K562 (cell line): ENCODE measurements around the gene MPPED1. TPM values are rescaled to one million over a fixed set of nuclear protein-coding genes. Genes with fewer than 3 reads are reported as not detected.

Source experiments
- ATAC-seq: fragments of 200-7000 bp; cut with Tn5 transposase; 3 replicates; pipeline ENCODE4 v1.9.1; 2020; ENCODE audit warnings: moderate library complexity
- BruUV-seq: library from RNA; stranded (reverse); fragments of 400-500 nt; replicated peaks from 2 replicates; lab custom pipeline; 2021; lab: Mats Ljungman, UMichigan
- CTCF ChIA-PET: fragments of 300-600 bp; formaldehyde crosslinking; extraction: SDS; loops from one replicate; lab custom pipeline; 2021; ENCODE audit warnings: low intra/inter-chr PET ratio; lab: Yijun Ruan, JAX
- POLR2A ChIA-PET: fragments of 300-600, 350-650 bp; sonication (Branson Sonifier 250); formaldehyde crosslinking; extraction: SDS; loops from one replicate; lab custom pipeline; 2021; ENCODE audit warnings: antibody characterized with exemption, inconsistent platforms; lab: Yijun Ruan, JAX
- DNase-seq, 4 experiments: peaks; one replicate each; pipeline versions ENCODE4 v3.0.0 to v3.0.0-alpha.2; 2011 to 2018; ENCODE audit warnings: low spot score in 3 of 4, mixed read lengths in 3 of 4; ENCODE audit errors: extremely low read depth in 1 of 4
- FAIRE-seq: peaks from 2 replicates; lab custom pipeline; 2011; peaks lifted over from hg19 to GRCh38; lab: Jason Lieb, UNC
- H2AFZ ChIP-seq: 2 replicates; pipeline ENCODE4 v1.6.0; 2011; ENCODE audit warnings: low read depth, low read length, control low read depth, inconsistent platforms
- H3K27ac ChIP-seq: fragments of 200-600 bp; 3 replicates; pipeline ENCODE4 v1.8.0; 2011; ENCODE audit warnings: low read depth, mild to moderate bottlenecking, control low read depth, inconsistent platforms, low read length, moderate library complexity, mixed read lengths; ENCODE audit errors: extremely low read depth
- H3K27me3 ChIP-seq, 2 experiments: fragments of 300-600 bp in 1 of 2; 2 replicates in 1 of 2; 3 replicates in 1 of 2; pipeline versions ENCODE4 v1.6.0 to v1.8.0; 2011; ENCODE audit warnings: inconsistent platforms in 2 of 2, low read length in 2 of 2, mild to moderate bottlenecking in 1 of 2, mixed read lengths in 1 of 2, moderate library complexity in 1 of 2; ENCODE audit not compliant: control insufficient read depth in 2 of 2, insufficient read depth in 2 of 2
- H3K36me3 ChIP-seq: fragments of 300-600 bp; 3 replicates; pipeline ENCODE4 v1.8.0; 2011; ENCODE audit warnings: mild to moderate bottlenecking, low read length, inconsistent platforms; ENCODE audit not compliant: control insufficient read depth, insufficient read depth
- H3K4me1 ChIP-seq, 2 experiments: fragments of 200-600 bp in 1 of 2; replicated peaks in 1 of 2; 2 replicates in 1 of 2; 3 replicates in 1 of 2; pipeline versions ENCODE4 v1.5.1 to v1.8.0; 2011; ENCODE audit warnings: inconsistent platforms in 2 of 2, low read length in 2 of 2, mild to moderate bottlenecking in 1 of 2, mixed read lengths in 1 of 2, moderate library complexity in 1 of 2; ENCODE audit not compliant: control insufficient read depth in 2 of 2, insufficient read depth in 2 of 2
- H3K4me2 ChIP-seq: 2 replicates; pipeline ENCODE4 v1.6.1; 2011; ENCODE audit warnings: low read length, control low read depth, inconsistent platforms, mixed read lengths; ENCODE audit not compliant: insufficient read depth
- H3K4me3 ChIP-seq: fragments of 200-600 bp; sonication (generic), shearing (Covaris generic); 2 replicates; pipeline ENCODE4 v1.5.1; 2016; ENCODE audit warnings: control low read depth, inconsistent platforms
- H3K79me2 ChIP-seq: fragments of 200-600 bp; 3 replicates; pipeline ENCODE4 v1.8.0; 2011; ENCODE audit warnings: low read length, inconsistent platforms; ENCODE audit not compliant: control insufficient read depth, insufficient read depth
- H3K9ac ChIP-seq, 2 experiments: 2 replicates each; pipeline versions ENCODE4 v1.6.0 to v1.6.1; 2011; ENCODE audit warnings: low read depth in 2 of 2, low read length in 2 of 2, control low read depth in 1 of 2, inconsistent platforms in 1 of 2, mild to moderate bottlenecking in 1 of 2, mixed read lengths in 1 of 2; ENCODE audit not compliant: insufficient read depth in 1 of 2
- H3K9me1 ChIP-seq: one replicate; pipeline ENCODE4 v1.6.0; 2011; ENCODE audit warnings: inconsistent platforms, mild to moderate bottlenecking, low read length, moderate library complexity; ENCODE audit not compliant: control insufficient read depth, insufficient read depth
- H3K9me3 ChIP-seq: replicated peaks from 2 replicates; pipeline ENCODE4 v1.5.1; 2011; ENCODE audit warnings: low read depth, low read length, inconsistent platforms; ENCODE audit not compliant: control insufficient read depth, insufficient read depth
- H4K20me1 ChIP-seq: replicated peaks from 2 replicates; pipeline ENCODE4 v1.6.1; 2011; ENCODE audit warnings: low read length, inconsistent platforms, mixed read lengths; ENCODE audit not compliant: control insufficient read depth, insufficient read depth
- BDP1 ChIP-seq: IDR thresholded peaks from 3 replicates; pipeline ENCODE4 v1.6.1; 2011; ENCODE audit not compliant: insufficient read length, insufficient read depth
- ETV6 ChIP-seq, 3 experiments: fragments of 150-350 bp in 1 of 3; sonication (generic) in 1 of 3; formaldehyde crosslinking in 1 of 3; IDR thresholded peaks; 2 replicates each; pipeline versions ENCODE4 v1.6.1 to v1.8.0; 2014 to 2022; ENCODE audit warnings: borderline replicate concordance in 2 of 3, low read depth in 2 of 3, antibody characterized with exemption in 1 of 3, low read length in 1 of 3, mild to moderate bottlenecking in 1 of 3, missing genetic modification reagents in 1 of 3
- FOXA3 ChIP-seq, 2 experiments: fragments of 450-650 bp in 1 of 2; sonication (generic) in 1 of 2; formaldehyde crosslinking; IDR thresholded peaks in 1 of 2; conservative IDR thresholded peaks in 1 of 2; 2 replicates each; pipeline versions ENCODE4 v1.4.0 to v1.8.0; 2020 to 2022; ENCODE audit warnings: mild to moderate bottlenecking in 2 of 2, missing genetic modification reagents in 1 of 2
- MYC ChIP-seq, 2 experiments: fragments of 250-450 bp in 1 of 2; sonication (Bioruptor Pico) in 1 of 2; IDR thresholded peaks; 2 replicates each; pipeline versions ENCODE4 v1.5.1 to v1.6.1; 2012 to 2021; ENCODE audit warnings: low read depth in 2 of 2, borderline replicate concordance in 1 of 2, improper control_type of control experiment in 1 of 2, low read length in 1 of 2, mild to moderate bottlenecking in 1 of 2, moderate library complexity in 1 of 2
- PRPF4 ChIP-seq: fragments of 200-400 bp; formaldehyde crosslinking; IDR thresholded peaks from one replicate; pipeline ENCODE4 v1.6.1; 2017; ENCODE audit warnings: low read length, low read depth, mild to moderate bottlenecking; ENCODE audit not compliant: insufficient read depth, poor library complexity, severe bottlenecking
- TRIM24 ChIP-seq, 2 experiments: fragments of 450-650 bp; IDR thresholded peaks; 2 replicates each; pipeline ENCODE4 v1.6.1; 2016
- ZNF263 ChIP-seq: sonication (generic); formaldehyde crosslinking; IDR thresholded peaks from 2 replicates; pipeline ENCODE4 v1.8.0; 2022; ENCODE audit warnings: mild to moderate bottlenecking, missing genetic modification reagents, borderline replicate concordance
- ZNF408 ChIP-seq: fragments of 250-450 bp; sonication (Bioruptor Pico); IDR thresholded peaks from 2 replicates; pipeline ENCODE4 v1.4.0; 2020; ENCODE audit warnings: low read depth, mild to moderate bottlenecking, moderate library complexity
- ZNF77 ChIP-seq: fragments of 250-450 bp; sonication (Bioruptor Pico); IDR thresholded peaks from 2 replicates; pipeline ENCODE4 v1.5.0; 2020
- WGBS: fragments of 100-300 bp; shearing (Covaris generic); methylation state at CpG from one replicate; pipeline ENCODE4 v1.1.6; 2016; ENCODE audit warnings: low coverage, mixed read lengths; ENCODE audit not compliant: insufficient coverage; ENCODE audit errors: missing lambda C conversion rate; 5-methylcytosine and 5-hydroxymethylcytosine counted together
- in situ Hi-C: fragments of 300-500 bp; cut with MboI; formaldehyde crosslinking; loops from 4 replicates; pipeline ENCODE4 v1.15.0; 2018; ENCODE audit warnings: inconsistent platforms, mixed read lengths
- intact Hi-C: fragments of 100-400 bp; cut with micrococcal nuclease; formaldehyde crosslinking; loops from 2 replicates; pipeline ENCODE4 v1.14.2; 2022
- polyA plus RNA-seq, 8 experiments: library from polyadenylated mRNA; depleted of rRNA in 4 of 8; stranded (reverse) in 5 of 8; unstranded in 3 of 8; fragments of >200 nt; fragmentation: Nextera tagmentation in 2 of 8; fragmentation: Illumina TruSeq in 1 of 8; extraction: Ambion mirVana in 2 of 8; extraction: Trizol in 1 of 8; gene quantifications; 2 replicates each; pipeline versions ENCODE4 v1.2.1 to v1.2.3, GENCODE V29; 2011 to 2014; ENCODE audit warnings: inconsistent platforms in 1 of 8, missing spikeins in 1 of 8
- total RNA-seq, 7 experiments: library from RNA; depleted of rRNA in 6 of 7; stranded (reverse); fragments of >200 nt in 6 of 7; fragmentation: Illumina TruSeq in 2 of 7; extraction: Trizol in 2 of 7; gene quantifications; 2 replicates each; pipeline versions ENCODE4 v1.2.1 to v1.2.3, GENCODE V29; 2011 to 2021; ENCODE audit warnings: low replicate concordance in 1 of 7
- TF ChIP-seq, protein P1 (sequence below): sonication (generic); formaldehyde crosslinking; IDR thresholded peaks from 2 replicates; pipeline ENCODE4 v1.8.0; 2022; ENCODE audit warnings: mild to moderate bottlenecking, low read depth, missing genetic modification reagents
- TF ChIP-seq, protein P2 (sequence below), 3 experiments: fragments of 200-800 bp in 1 of 3; fragments of 250-450 bp in 1 of 3; fragments of 450-650 bp in 1 of 3; sonication (Bioruptor Pico) in 1 of 3; sonication (Bioruptor generic) in 1 of 3; formaldehyde crosslinking in 1 of 3; IDR thresholded peaks; 2 replicates each; pipeline versions ENCODE4 v1.6.1 to v1.8.0; 2016 to 2022; ENCODE audit warnings: mild to moderate bottlenecking in 2 of 3, missing genetic modification characterization in 2 of 3, missing compliant biosample characterization in 1 of 3, moderate library complexity in 1 of 3
- TF ChIP-seq, protein P3 (sequence below): sonication (generic); formaldehyde crosslinking; IDR thresholded peaks from 2 replicates; pipeline ENCODE4 v1.8.1; 2022; ENCODE audit warnings: missing genetic modification reagents

The MPPED1 gene
- total and polyA plus RNA-seq, 9 of the 15 experiments (the other 6 are each of a cell fraction or from before 2014, with no cell fraction given), result not detected

DNA sequence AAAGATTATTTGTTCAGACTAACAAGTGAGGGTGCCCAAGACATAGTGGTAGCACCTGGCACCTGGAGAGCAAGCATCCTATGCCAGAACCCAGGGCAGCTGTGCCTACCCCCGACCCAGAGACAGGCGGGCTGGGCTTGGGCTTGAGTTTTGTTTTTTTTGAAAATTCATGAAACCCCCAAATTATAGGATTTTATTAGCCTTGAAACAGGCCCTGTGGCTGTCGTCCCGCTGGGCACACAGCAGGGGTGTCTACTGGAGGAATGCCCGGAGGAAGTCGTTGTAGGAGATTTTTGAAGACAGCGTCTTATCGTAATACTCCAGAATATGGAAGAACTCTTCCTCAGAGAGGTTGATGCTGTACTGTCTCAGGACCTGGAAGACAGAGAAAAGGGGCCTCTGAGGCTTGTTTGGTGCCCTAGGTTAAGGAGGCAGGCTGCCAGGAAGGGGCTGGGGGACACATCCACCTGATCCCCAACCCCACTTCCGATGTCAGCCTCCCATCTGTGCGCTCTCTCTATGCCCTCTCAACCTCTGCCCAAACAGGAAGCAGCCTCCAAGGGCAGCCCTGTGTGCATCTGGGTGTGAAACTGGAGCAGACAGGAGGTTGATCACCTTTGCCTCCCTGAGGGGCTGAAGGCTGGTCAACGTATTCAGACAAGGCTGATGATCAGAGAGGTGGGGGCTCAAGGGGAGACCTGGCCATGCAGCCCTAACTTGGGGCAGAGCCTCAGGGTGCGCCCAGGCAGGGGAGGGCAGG lies 117.0 kb downstream of the MPPED1 start:
- in situ Hi-C loops (no loop called here), intact Hi-C loops (no loop called here)
- FAIRE-seq, result no peak
- no TSS peak for BruUV-seq
- ChIA-PET CTCF (no interaction called here), POLR2A (no interaction called here)
- Histone ChIP-seq H3K9me1 (no peaks in the 10 kb centered on the region), H3K27ac (no peak overlapping the region), H3K36me3 (no peaks in the 10 kb centered on the region), H4K20me1 (no peaks in the 10 kb centered on the region), H2AFZ (no peak overlapping the region), H3K4me2 (no peak overlapping the region), H3K9me3 (no peaks in the 10 kb centered on the region), H3K9ac (no peak overlapping the region), H3K4me1 (no peaks in the 10 kb centered on the region), H3K79me2 (no peaks in the 10 kb centered on the region), H3K4me3 (no peak overlapping the region), H3K27me3 (peaks cover 0 to 6% of the 10 kb centered on the region in 2 experiments; a peak in 1 of 5 replicates)
- ATAC-seq, result no peak
- 0% methylated on average over 11 of the region's 12 CpGs for WGBS
- DNase-seq, result no peak
- TF ChIP-seq ZNF77 (CRISPR knock-in tag) (no peak), FOXA3 (CRISPR knock-in tag; conservative IDR thresholded peaks at IDR 0.05 in 1 of 2, IDR thresholded peaks at IDR 0.05 in 1 of 2) (no peak), ZNF408 (no peak), ZNF263 (CRISPR knock-in tag) (no peak), PRPF4 (no peak), ETV6 (IDR thresholded peaks at IDR 0.05; ENCODE audit: borderline replicate concordance in 1 of 2, low read depth in 2 of 2, low read length in 1 of 2) (no peak), ETV6 (CRISPR knock-in tag; IDR thresholded peaks at IDR 0.05; ENCODE audit: borderline replicate concordance) (no peak), BDP1 (no peak), MYC (IDR thresholded peaks at IDR 0.05; ENCODE audit: low read depth, low read length) (no peak), MYC (CRISPR knock-in tag; IDR thresholded peaks at IDR 0.05; ENCODE audit: borderline replicate concordance, low read depth) (no peak), TRIM24 (IDR thresholded peaks at IDR 0.05) (no peak)
- TF ChIP-seq, protein P1, sequence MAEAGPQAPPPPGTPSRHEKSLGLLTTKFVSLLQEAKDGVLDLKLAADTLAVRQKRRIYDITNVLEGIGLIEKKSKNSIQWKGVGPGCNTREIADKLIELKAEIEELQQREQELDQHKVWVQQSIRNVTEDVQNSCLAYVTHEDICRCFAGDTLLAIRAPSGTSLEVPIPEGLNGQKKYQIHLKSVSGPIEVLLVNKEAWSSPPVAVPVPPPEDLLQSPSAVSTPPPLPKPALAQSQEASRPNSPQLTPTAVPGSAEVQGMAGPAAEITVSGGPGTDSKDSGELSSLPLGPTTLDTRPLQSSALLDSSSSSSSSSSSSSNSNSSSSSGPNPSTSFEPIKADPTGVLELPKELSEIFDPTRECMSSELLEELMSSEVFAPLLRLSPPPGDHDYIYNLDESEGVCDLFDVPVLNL (CRISPR knock-in tag), result no peak
- TF ChIP-seq, protein P2, sequence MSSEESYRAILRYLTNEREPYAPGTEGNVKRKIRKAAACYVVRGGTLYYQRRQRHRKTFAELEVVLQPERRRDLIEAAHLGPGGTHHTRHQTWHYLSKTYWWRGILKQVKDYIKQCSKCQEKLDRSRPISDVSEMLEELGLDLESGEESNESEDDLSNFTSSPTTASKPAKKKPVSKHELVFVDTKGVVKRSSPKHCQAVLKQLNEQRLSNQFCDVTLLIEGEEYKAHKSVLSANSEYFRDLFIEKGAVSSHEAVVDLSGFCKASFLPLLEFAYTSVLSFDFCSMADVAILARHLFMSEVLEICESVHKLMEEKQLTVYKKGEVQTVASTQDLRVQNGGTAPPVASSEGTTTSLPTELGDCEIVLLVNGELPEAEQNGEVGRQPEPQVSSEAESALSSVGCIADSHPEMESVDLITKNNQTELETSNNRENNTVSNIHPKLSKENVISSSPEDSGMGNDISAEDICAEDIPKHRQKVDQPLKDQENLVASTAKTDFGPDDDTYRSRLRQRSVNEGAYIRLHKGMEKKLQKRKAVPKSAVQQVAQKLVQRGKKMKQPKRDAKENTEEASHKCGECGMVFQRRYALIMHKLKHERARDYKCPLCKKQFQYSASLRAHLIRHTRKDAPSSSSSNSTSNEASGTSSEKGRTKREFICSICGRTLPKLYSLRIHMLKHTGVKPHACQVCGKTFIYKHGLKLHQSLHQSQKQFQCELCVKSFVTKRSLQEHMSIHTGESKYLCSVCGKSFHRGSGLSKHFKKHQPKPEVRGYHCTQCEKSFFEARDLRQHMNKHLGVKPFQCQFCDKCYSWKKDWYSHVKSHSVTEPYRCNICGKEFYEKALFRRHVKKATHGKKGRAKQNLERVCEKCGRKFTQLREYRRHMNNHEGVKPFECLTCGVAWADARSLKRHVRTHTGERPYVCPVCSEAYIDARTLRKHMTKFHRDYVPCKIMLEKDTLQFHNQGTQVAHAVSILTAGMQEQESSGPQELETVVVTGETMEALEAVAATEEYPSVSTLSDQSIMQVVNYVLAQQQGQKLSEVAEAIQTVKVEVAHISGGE (CRISPR knock-in tag; IDR thresholded peaks at IDR 0.05), result no peak
- TF ChIP-seq, protein P3, sequence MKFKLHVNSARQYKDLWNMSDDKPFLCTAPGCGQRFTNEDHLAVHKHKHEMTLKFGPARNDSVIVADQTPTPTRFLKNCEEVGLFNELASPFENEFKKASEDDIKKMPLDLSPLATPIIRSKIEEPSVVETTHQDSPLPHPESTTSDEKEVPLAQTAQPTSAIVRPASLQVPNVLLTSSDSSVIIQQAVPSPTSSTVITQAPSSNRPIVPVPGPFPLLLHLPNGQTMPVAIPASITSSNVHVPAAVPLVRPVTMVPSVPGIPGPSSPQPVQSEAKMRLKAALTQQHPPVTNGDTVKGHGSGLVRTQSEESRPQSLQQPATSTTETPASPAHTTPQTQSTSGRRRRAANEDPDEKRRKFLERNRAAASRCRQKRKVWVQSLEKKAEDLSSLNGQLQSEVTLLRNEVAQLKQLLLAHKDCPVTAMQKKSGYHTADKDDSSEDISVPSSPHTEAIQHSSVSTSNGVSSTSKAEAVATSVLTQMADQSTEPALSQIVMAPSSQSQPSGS (CRISPR knock-in tag), result no peak
